SK-N-SH treated with all-trans-retinoic acid at 6 μM for 48 hours (cell line): Measurements from ENCODE around the gene ZNF330.
A peak's percentile ranks its signal among the peaks of the same experiment; 100 is the strongest.

Experiments used
- ARNTL ChIP-seq: fragments of 450-650 bp; formaldehyde crosslinking; IDR thresholded peaks from 2 replicates; pipeline ENCODE4 v1.5.0; 2020; ENCODE audit warnings: low read depth, mild to moderate bottlenecking, moderate library complexity, borderline replicate concordance
- CSDC2 ChIP-seq: fragments of 250-450 bp; sonication (Bioruptor Pico); IDR thresholded peaks from 2 replicates; pipeline ENCODE4 v1.5.0; 2020; ENCODE audit warnings: mild to moderate bottlenecking, moderate library complexity
- ESRRG ChIP-seq: fragments of 250-450 bp; sonication (Bioruptor Pico); IDR thresholded peaks from 2 replicates; pipeline ENCODE4 v1.6.1; 2021; ENCODE audit warnings: mild to moderate bottlenecking
- OSR1 ChIP-seq: fragments of 250-450 bp; sonication (Bioruptor Pico); IDR thresholded peaks from 2 replicates; pipeline ENCODE4 v1.8.0; 2022; ENCODE audit warnings: moderate library complexity, mild to moderate bottlenecking, inconsistent platforms
- RARB ChIP-seq: fragments of 250-450 bp; sonication (Bioruptor Pico); IDR thresholded peaks from 2 replicates; pipeline ENCODE4 v1.8.0; 2021; ENCODE audit warnings: mild to moderate bottlenecking, moderate library complexity
- TCF4 ChIP-seq: fragments of 250-450 bp; sonication (Bioruptor Pico); IDR thresholded peaks from 2 replicates; pipeline ENCODE4 v1.8.0; 2021; ENCODE audit warnings: mild to moderate bottlenecking, moderate library complexity, borderline replicate concordance
- TOX ChIP-seq: fragments of 250-450 bp; sonication (Bioruptor Pico); IDR thresholded peaks from 2 replicates; pipeline ENCODE4 v1.8.0; 2021; ENCODE audit warnings: mild to moderate bottlenecking, moderate library complexity, borderline replicate concordance
- ZC3H10 ChIP-seq: fragments of 250-450 bp; sonication (Bioruptor Pico); IDR thresholded peaks from 2 replicates; pipeline ENCODE4 v1.5.1; 2021; ENCODE audit warnings: mild to moderate bottlenecking, moderate library complexity
- ZFP30 ChIP-seq: fragments of 450-650 bp; formaldehyde crosslinking; IDR thresholded peaks from 2 replicates; pipeline ENCODE4 v1.5.0; 2022; ENCODE audit warnings: mild to moderate bottlenecking, moderate library complexity
- ZNF565 ChIP-seq: fragments of 450-650 bp; formaldehyde crosslinking; conservative IDR thresholded peaks from 2 replicates; pipeline ENCODE4 v1.5.0; 2020; ENCODE audit warnings: low read depth, mild to moderate bottlenecking, moderate library complexity
- ZNF70 ChIP-seq: fragments of 450-650 bp; formaldehyde crosslinking; IDR thresholded peaks from 2 replicates; pipeline ENCODE4 v1.5.0; 2020; ENCODE audit warnings: mild to moderate bottlenecking, moderate library complexity
- ZNF8 ChIP-seq: fragments of 450-650 bp; formaldehyde crosslinking; IDR thresholded peaks from 2 replicates; pipeline ENCODE4 v1.5.0; 2020; ENCODE audit warnings: mild to moderate bottlenecking, moderate library complexity
- TF ChIP-seq, protein P1 (sequence below): fragments of 250-450 bp; sonication (Bioruptor Pico); IDR thresholded peaks from 2 replicates; pipeline ENCODE4 v1.8.0; 2020; ENCODE audit warnings: mild to moderate bottlenecking, moderate library complexity, borderline replicate concordance
- TF ChIP-seq, protein P2 (sequence below): fragments of 250-450 bp; sonication (Bioruptor Pico); IDR thresholded peaks from 2 replicates; pipeline ENCODE4 v1.5.1; 2021; ENCODE audit warnings: mild to moderate bottlenecking, moderate library complexity

GRCh38 chr4:141220691-141221659 lies at the start of gene ZNF330:
- TF ChIP-seq CSDC2 (CRISPR knock-in tag) = no peak
- TF ChIP-seq RARB = no peak
- TF ChIP-seq ZFP30 (CRISPR knock-in tag) = peak; percentile 68; the same call in 1 of the 2 replicates
- TF ChIP-seq ARNTL (CRISPR knock-in tag) = no peak
- TF ChIP-seq ZNF565 (CRISPR knock-in tag) = no peak
- TF ChIP-seq TCF4 (CRISPR knock-in tag) = no peak
- TF ChIP-seq ZNF70 (CRISPR knock-in tag) = no peak
- no peak for TF ChIP-seq OSR1 (CRISPR knock-in tag)
- no peak for TF ChIP-seq ESRRG (CRISPR knock-in tag)
- TF ChIP-seq, protein P1, sequence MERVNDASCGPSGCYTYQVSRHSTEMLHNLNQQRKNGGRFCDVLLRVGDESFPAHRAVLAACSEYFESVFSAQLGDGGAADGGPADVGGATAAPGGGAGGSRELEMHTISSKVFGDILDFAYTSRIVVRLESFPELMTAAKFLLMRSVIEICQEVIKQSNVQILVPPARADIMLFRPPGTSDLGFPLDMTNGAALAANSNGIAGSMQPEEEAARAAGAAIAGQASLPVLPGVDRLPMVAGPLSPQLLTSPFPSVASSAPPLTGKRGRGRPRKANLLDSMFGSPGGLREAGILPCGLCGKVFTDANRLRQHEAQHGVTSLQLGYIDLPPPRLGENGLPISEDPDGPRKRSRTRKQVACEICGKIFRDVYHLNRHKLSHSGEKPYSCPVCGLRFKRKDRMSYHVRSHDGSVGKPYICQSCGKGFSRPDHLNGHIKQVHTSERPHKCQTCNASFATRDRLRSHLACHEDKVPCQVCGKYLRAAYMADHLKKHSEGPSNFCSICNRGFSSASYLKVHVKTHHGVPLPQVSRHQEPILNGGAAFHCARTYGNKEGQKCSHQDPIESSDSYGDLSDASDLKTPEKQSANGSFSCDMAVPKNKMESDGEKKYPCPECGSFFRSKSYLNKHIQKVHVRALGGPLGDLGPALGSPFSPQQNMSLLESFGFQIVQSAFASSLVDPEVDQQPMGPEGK (CRISPR knock-in tag) = no peak
- no peak for TF ChIP-seq ZC3H10
- TF ChIP-seq TOX (CRISPR knock-in tag) = no peak
- TF ChIP-seq, protein P2, sequence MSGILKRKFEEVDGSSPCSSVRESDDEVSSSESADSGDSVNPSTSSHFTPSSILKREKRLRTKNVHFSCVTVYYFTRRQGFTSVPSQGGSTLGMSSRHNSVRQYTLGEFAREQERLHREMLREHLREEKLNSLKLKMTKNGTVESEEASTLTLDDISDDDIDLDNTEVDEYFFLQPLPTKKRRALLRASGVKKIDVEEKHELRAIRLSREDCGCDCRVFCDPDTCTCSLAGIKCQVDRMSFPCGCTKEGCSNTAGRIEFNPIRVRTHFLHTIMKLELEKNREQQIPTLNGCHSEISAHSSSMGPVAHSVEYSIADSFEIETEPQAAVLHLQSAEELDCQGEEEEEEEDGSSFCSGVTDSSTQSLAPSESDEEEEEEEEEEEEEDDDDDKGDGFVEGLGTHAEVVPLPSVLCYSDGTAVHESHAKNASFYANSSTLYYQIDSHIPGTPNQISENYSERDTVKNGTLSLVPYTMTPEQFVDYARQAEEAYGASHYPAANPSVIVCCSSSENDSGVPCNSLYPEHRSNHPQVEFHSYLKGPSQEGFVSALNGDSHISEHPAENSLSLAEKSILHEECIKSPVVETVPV = no peak
- no peak for TF ChIP-seq ZNF8
